ENCODE measurements around the gene HOXD8.

HOXD8 gene

DNA sequence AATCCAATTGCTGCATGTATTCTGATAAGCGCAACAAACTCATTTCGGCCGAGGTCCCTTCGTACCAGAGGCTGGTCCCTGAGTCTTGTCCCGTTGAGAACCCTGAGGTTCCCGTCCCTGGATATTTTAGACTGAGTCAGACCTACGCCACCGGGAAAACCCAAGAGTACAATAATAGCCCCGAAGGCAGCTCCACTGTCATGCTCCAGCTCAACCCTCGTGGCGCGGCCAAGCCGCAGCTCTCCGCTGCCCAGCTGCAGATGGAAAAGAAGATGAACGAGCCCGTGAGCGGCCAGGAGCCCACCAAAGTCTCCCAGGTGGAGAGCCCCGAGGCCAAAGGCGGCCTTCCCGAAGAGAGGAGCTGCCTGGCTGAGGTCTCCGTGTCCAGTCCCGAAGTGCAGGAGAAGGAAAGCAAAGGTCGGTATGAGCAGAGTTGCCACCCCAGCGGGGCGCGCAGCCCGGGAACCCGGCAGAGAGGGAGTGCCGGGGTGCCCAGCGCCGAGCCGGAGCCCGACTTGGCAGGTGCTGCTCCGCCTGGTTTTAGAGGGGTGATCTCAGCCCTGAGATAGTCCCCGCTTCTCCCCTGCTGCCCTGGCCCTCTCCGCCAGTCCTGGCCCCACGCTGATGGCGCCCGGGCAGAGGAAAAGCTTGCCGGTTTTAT lies 12.2 kb upstream of the HOXD8 start:
- DNase-seq (ENCODE audit: low read depth) = no peak

DNA sequence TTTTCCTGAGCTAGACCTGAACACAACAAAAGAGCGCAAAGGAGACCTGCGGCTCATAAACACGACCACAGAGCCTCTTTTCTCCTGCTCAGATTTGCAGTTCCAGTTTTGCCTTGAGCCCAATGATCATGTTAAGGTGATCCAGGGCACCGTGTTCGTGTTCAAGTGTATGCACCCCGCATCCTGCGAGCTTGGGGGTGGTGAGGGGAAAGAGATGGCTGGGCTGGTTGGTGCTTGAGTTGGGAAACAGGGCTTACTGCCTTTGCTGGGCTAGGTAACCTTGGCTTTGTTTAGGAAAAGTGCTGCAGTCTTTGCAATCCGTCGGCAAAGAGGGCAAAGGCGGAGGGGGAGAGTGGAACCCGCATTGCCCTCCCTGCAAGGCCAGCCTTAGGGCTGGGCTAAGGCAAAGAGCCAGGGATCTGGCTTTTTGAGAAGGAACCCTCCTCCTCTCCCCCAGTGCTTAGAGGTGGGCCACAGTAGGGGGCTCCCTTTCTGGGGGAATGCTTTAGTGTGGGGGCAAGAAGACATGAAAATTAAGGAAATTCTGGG lies 11.6 kb upstream of the HOXD8 start:
- DNase-seq (ENCODE audit: low read depth) = no peak

DNA sequence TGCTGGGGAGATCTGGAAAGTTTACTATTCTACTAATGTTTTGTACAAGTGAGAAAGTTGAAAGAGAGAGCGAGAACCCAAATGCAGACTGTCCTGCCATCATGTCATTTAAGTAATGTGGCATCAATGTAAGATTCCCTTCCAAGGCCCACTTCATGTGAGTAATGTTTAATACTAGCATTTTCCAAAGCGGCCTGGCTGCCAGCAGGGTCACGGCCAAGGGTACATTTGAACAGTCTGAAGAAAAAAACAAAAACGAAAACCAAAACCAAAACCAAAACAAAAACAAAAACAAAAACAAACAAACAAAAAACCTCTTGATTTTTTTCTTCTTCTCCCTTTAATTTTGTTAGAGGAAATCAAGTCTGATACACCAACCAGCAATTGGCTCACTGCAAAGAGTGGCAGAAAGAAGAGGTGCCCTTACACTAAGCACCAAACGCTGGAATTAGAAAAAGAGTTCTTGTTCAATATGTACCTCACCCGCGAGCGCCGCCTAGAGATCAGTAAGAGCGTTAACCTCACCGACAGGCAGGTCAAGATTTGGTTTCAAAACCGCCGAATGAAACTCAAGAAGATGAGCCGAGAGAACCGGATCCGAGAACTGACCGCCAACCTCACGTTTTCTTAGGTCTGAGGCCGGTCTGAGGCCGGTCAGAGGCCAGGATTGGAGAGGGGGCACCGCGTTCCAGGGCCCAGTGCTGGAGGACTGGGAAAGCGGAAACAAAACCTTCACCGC lies 10.7 kb upstream of the HOXD8 start:
- no peak for DNase-seq (ENCODE audit: low read depth)

DNA sequence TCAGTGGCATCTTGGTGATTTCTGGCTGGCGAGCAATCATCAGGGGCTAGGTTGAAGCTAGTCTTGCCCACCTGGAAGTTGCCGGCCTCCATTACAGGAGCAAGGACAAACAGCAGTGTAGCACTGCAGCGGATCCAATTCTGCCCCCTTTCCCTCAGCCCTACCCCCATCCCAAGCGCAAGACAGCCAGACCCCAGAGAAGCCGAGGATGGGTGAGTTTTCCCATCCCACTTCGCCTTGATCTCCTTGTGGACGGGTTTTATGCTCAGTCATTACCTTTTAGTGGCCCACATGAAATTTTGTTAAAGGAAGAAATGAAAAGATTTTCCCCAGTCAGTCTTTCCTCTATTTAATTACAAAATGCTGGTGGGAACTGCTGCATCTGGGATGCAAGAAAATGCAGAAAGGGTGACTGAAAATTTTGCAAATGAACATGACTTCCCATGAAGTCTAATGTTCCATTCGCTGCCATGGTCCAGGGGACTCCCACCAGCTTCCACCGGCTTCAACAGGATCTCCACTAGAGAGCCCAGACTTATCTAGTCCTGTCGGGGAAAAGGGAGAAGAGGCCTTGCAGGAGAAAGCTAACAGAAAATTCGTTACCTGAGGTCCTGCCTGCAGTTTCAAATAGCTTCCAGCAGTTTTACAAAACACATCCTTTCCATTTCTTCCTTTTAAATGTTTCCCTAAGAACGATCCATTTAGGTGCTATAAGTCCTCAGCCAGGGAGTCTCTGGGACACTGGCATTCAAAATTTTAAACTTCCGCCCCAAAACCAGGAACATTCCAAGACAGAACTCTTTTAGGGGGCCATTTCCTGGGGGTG lies 8.9 kb upstream of the HOXD8 start:
- no peak for DNase-seq (ENCODE audit: low read depth)

DNA sequence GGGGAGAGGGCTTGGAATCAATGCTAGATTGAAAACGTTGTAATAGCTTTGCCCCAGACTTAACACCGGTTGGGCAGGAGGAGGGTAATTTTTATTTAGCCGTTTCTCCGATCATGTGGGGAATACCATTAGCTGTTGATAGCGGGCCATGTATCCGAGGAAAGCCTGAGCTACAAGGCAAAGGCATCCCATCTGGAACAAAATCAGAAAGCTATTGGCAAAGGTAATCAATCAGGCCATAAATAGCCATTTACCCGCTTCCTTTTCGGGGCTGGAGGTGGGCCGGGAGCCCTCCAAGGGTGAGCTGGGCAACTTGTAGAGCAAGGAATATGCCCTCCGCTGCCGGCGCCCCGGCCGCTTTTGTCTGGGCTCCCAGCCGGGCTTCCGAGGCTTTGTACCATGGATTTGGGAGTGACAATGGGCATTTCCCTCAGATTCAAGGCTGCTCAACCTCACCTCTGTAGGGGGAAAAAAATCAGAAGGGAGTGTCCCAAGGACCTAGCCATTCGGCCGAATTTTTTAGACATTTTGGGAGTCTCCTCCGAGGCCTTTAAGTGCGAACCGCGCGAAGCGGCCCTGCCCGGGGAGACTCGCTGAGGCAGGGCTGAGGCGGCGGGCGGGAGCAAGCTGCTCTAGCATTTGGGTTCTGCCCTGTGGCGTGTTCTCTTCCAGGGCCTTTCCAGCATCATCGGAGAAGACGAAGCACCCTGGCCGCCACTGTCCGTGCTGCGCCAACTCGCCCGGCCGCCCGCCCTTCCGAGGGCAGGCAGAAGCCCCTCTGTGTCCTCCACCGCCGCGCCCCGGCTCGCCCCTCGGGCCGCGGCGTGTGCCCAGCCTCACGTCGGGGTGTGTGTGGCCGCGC lies 8.1 kb upstream of the HOXD8 start:
- no peak for DNase-seq (ENCODE audit: low read depth)

DNA sequence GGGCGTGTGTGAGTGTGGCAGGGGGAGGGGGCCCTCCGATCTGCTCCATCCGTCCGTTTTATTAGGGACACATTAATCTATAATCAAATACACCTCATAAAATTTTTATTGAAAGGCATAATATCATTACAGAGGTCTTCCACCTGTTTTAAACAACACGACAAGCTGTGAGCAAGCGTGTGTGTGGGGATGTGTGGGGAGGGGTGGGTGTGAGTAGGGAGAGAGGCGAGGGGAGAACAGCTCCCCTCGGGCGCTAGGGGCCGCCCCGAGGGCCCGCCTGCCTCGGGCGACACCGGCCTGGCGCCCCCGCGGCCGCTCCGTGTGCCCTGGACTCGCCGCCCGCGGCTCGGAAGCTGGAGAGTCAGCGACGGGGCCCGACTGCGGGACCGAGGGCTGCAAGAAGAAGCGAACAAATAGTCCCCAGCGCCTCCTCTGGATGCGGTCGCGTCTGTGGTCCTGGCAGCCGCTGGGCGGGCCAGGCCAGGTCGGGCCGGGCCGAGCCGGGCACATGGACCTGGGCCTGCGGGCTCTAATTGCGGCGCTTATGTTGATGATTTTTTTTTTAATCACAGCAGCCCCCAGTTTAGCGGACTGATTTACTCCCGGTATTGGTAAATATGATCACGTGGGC lies 7.3 kb upstream of the HOXD8 start:
- DNase-seq (ENCODE audit: low read depth) = no peak

DNA sequence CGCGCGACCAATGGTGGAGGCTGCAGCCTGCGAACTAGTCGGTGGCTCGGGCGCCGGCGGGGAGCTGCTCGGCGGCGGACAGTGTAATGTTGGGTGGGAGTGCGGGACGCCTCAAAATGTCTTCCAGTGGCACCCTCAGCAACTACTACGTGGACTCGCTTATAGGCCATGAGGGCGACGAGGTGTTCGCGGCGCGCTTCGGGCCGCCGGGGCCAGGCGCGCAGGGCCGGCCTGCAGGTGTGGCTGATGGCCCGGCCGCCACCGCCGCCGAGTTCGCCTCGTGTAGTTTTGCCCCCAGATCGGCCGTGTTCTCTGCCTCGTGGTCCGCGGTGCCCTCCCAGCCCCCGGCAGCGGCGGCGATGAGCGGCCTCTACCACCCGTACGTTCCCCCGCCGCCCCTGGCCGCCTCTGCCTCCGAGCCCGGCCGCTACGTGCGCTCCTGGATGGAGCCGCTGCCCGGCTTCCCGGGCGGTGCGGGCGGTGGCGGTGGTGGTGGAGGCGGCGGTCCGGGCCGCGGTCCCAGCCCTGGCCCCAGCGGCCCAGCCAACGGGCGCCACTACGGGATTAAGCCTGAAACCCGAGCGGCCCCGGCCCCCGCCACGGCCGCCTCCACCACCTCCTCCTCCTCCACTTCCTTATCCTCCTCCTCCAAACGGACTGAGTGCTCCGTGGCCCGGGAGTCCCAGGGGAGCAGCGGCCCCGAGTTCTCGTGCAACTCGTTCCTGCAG lies 6.7 kb upstream of the HOXD8 start, which contains the start of gene HOXD9:
HOXD9 (plus strand) TSS at position 37 of the 728 bp plus-strand sequence; CDS start at position 87, 50 bp downstream.
- no peak for DNase-seq (ENCODE audit: low read depth)

DNA sequence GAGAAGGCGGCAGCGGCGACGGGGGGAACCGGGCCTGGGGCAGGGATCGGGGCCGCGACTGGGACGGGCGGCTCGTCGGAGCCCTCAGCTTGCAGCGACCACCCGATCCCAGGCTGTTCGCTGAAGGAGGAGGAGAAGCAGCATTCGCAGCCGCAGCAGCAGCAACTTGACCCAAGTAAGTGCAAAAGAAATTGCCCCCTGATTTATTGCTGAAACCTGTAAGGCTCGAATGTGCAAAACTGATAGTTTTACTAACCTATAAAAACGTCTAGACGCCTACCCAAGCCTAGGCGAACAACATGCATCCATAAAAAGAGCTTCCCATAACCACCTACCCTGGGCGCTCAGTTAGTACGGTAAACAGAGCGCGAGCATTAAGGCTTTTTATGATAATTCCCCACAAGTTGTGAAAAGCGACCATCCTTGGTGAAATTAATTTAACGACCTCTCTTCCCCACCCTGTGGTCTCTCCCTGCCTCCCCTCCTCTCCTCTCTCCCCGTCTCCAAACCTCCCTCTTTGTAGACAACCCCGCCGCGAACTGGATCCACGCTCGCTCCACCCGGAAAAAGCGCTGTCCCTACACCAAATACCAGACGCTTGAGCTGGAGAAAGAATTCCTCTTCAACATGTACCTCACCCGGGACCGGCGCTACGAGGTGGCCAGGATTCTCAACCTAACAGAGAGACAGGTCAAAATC lies 5.9 kb upstream of the HOXD8 start:
- DNase-seq (ENCODE audit: low read depth) = no peak

DNA sequence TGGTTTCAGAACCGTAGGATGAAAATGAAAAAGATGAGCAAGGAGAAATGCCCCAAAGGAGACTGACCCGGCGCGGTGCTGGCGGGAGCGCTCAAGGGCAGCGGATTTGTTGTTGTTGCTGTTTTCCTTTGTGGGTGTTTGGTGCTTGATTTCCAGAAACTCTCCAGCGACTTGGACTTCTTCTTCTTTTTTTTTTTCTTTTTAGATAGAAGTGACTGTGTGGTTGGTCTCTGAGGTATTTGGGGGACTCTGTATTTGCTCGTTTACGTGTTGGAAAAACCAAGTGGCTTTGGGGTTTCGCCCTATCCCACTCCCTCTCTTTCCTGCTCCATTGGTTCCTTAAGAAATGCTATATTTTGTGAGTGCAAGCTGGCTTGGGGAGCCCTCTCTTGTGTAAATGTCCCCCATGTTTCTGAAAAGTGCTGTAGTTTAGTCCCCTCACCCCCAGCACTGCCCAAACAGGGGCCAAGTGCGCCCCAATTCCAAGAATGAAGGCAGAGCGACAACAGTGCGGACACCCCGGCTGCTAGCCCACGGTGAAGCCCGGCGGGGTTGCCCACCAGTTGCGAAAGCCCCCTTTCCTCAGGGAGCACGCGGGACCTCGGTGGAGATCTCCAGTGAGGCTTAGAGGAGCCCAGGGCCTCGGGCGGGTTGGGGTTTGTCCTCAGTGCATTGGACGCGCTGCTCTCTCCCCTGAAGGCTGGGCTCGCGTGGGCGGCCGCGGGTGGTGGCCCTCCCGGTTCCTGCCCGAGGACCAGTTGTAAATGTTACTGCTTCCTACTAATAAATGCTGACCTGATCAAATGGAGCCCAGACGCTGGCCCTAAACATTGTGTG lies 5.2 kb upstream of the HOXD8 start:
- DNase-seq (ENCODE audit: low read depth) = no peak

DNA sequence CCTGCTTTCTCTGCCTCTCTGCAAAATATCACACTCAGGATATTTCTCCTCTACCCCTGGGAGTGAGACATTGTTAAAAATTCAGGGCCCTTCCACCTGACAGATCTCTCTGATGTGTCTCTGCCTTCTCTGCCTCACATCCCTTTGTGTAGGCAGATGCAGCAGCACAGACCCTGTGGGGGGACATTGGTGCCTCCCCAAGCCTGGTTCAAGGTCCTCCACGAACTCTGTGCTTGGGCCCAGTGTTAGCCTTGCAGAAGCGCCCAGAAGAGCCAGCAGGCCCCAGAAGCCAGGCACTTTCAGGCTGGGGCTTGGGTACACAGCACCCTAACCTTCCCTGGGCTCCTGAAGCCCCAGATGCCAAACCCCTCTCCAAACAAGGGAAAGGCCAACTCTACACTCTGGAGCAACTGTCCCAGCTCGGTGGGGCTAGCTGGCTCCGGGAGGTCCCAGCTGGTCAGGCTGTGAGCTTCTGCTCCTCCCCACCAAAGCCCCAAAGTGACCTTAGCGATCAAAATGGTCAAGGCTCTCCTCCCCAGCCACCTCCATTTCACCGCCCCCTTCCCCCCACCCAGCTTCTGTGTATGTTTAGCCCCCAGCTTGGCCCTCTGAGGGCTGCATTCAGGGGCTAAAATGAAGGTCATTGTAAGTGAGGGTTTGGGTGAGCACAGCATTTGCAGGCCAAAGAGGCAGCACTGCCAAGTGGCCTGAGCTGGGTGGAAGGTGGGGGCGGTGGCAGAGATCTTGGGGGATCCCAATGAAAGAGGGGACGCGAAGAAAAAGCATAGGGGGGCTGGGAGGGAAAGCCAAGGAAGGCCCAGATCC lies 4.3 kb upstream of the HOXD8 start:
- DNase-seq (ENCODE audit: low read depth) = no peak

DNA sequence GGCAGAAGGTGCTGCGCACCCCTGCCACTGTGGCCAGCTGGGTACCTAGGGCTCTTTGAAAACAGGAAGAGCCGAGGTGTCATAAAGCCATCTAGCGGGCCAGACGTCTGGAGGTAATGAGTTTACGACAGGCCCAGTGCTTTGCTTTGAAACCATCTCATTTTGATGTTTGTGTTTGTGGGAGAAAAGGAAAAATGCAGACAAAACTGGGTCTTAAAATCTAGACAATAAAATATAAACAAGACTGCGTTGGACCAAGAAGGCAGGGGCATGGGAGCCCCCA lies 3.8 kb upstream of the HOXD8 start:
- no peak for DNase-seq (ENCODE audit: low read depth)

DNA sequence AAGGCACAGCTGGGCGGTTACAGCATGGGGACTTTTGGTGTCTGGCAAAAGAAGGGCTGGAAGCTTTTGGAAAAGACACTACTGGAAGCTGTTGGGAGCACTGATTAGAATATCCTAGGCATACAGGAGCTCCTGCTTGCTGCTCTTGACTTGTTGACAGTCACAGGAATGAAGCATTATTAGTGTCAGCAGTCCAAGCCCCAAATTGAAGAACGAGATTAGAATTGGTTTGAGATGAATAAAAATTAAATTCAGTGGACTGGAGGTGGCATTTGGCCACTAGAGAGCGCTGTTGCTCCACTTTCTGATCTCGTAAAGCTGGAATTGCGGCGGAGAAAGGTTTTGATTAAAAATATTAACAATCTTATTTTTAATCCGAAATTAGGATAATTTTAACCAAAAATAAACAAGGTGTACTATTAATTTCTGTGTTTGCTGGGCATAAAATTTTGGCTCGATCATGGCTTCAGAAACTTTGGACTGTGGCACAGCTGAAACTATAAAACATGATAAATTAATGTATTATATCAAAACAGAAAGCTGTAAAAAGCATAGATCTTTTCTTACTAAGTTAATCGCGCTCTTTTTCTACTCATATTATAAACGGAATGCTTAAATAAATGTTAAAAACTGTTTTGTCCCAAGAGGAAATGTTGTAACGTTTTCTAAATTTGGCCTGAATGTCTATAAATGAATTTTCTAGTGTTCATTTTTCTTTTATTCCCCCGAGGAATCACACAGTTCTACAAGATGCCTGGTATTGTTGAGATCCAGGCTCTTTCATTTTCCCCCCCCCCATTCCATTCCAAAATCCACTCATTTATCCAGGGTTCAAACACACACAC lies 2.4 kb upstream of the HOXD8 start:
- peak; percentile 67 for DNase-seq (ENCODE audit: low read depth)

DNA sequence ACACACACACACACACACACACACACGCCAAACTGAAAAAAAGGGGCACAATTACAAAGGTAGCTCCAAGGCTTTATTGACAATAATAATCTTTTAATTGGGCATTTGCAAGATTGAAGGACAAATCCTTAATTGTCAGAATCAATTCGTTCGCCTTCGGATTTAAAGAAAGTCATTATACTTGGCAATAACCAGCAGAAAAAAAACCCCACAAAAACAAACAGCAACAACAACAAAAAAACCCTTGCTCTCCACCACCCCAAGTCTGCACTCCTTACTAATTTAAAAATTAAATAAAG lies 1.8 kb upstream of the HOXD8 start:
- no peak for DNase-seq (ENCODE audit: low read depth)

DNA sequence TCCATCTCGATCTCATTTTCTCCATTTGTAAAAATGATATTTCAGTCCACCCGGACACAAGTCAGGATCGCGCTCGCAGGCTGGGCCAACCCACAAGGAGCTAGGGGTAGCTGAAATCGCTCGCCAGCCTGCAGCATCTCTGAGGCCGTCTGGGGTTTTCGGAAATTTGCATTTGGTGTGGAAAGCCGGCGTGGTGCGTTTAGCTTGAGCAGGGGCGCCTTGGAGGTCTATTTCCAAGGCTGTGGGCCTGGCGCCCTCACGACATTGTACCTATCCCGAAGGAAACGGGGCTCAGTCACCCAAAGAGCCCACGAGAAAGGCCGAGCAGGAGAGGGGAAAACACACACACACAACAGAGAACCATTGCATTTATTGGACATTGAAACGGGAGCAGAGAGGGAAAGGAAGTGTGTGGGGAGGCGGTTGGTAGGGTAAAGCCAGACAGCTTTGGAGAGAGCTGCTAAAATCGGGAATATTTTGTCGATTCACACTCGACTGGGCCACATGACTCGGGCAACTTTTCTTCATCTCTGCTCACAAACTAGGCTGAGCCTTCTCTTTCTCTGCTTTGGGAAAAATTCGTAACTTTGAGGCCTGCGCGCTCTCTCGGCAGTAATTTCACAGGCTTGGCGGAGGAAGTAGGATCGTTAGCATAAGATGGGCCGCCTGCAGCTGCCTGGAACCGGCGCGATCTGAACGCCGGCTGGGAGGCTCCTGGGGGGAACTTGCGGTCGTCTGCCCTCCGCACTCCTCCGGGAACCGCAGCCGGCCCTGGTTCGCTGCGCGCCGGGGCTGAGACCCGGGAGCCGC lies 1.1 kb upstream of the HOXD8 start:
- DNase-seq (ENCODE audit: low read depth) = no peak

DNA sequence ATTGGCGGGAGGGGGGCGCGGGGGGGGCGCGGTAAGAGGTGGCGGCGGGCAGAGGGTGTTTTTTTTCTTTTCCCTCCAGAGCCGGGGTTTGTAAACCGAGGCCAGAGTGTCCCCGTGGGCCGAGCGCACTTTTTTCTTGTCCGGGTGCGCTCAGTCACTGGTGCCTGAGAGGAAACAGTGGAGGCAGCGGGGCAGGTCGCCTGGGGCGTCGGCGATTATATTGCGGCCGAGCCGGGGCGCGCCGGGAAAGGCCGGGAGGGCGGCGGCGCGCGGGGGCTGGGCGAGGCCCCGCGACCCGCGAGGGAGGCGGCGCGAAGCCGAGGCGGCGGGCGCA lies 275 bp downstream of the HOXD8 start:
- DNase-seq (ENCODE audit: low read depth) = no peak

DNA sequence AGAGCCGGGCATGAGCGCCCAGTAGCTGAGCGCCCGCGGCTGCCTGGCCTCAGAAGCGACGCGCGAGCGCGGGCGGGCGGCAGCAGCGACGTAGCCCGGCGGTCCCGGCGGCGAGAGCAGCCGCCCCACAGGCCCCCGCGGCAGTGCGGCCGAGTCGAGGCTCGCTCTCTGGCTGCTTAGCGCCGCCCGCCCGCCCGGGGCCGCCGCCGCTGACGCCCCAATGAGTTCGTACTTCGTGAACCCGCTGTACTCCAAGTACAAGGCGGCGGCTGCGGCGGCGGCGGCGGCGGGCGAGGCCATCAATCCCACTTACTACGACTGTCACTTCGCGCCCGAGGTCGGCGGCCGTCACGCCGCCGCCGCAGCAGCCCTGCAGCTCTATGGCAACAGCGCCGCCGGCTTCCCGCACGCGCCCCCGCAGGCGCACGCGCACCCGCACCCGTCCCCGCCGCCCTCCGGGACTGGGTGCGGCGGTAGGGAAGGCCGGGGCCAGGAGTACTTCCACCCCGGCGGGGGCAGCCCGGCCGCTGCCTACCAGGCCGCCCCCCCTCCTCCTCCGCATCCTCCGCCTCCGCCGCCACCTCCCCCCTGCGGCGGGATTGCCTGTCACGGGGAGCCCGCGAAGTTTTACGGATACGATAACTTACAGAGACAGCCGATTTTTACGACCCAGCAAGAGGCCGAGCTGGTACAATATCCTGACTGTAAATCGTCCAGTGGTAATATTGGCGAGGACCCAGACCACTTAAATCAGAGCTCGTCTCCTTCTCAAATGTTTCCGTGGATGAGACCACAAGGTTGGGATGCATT lies 847 bp downstream of the HOXD8 start:
- DNase-seq (ENCODE audit: low read depth) = no peak

Data from activated T-cell treated with anti-CD3 and anti-CD28 coated beads for 1 hour (primary cell).